Measurements from ENCODE around the gene SPAG16. TPM values are rescaled to one million over a fixed set of nuclear protein-coding genes. Genes with fewer than 3 reads are reported as not detected.

The SPAG16 gene
- total and polyA plus RNA-seq, 8 donors, result 11.1 to 47.4 (median 42.3) TPM

GRCh38 chr2:213846856-213847255, 562.6 kb downstream of the SPAG16 start:
- ATAC-seq (peak; percentile 48), DNase-seq (no peak)
- TF ChIP-seq CTCF (IDR thresholded peaks at IDR 0.05), result no peak
- Histone ChIP-seq H3K27me3 (no peaks in the 10 kb centered on the region), H3K9me3 (no peaks in the 10 kb centered on the region), H3K4me3 (no peak overlapping the region), H3K4me1 (no peaks in the 10 kb centered on the region), H3K36me3 (no peaks in the 10 kb centered on the region), H3K27ac (no peak overlapping the region)
- intact Hi-C loops (cut with DNase I), result no loop called here

- no peaks in the 10 kb centered on the region for H3K9me3 ChIP-seq
- no peaks in the 10 kb centered on the region for H3K4me1 ChIP-seq
- H3K36me3 ChIP-seq, result no peaks in the 10 kb centered on the region
- TF ChIP-seq CTCF (IDR thresholded peaks at IDR 0.05), result no peak
- intact Hi-C loops (cut with DNase I), result no loop called here
- no peaks in the 10 kb centered on the region for H3K27me3 ChIP-seq
- no peak overlapping the region for H3K27ac ChIP-seq
- no peak overlapping the region for H3K4me3 ChIP-seq
- DNase-seq, result no peak
- no peak for ATAC-seq
Observed at GRCh38 chr2:213847316-213847715, 563.1 kb downstream of the SPAG16 start.

GRCh38 chr2:213848631-213849030, 564.4 kb downstream of the SPAG16 start:
- H3K4me3 ChIP-seq, result no peak overlapping the region
- H3K36me3 ChIP-seq, result no peaks in the 10 kb centered on the region
- intact Hi-C loops (cut with DNase I), result no loop called here
- no peaks in the 10 kb centered on the region for H3K4me1 ChIP-seq
- ATAC-seq, result no peak
- no peak for TF ChIP-seq CTCF (IDR thresholded peaks at IDR 0.05)
- H3K27me3 ChIP-seq, result no peaks in the 10 kb centered on the region
- DNase-seq, result peak in 2 of 4 donors; percentile 1 to 4
- no peaks in the 10 kb centered on the region for H3K9me3 ChIP-seq
- H3K27ac ChIP-seq, result no peak overlapping the region

- TF ChIP-seq CTCF (IDR thresholded peaks at IDR 0.05), result no peak
- Histone ChIP-seq H3K4me3 (no peak overlapping the region), H3K4me1 (no peaks in the 10 kb centered on the region), H3K36me3 (no peaks in the 10 kb centered on the region), H3K27me3 (no peaks in the 10 kb centered on the region), H3K27ac (no peak overlapping the region), H3K9me3 (peaks cover 0 to 8% of the 10 kb centered on the region in 2 donors)
- DNase-seq (no peak), ATAC-seq (peak; percentile 17)
- intact Hi-C loops (cut with DNase I), result no loop called here
Observed at GRCh38 chr2:213861638-213862037, 577.4 kb downstream of the SPAG16 start.

- H3K4me3 ChIP-seq, result no peak overlapping the region
- intact Hi-C loops (cut with DNase I), result no loop called here
- no peak for TF ChIP-seq CTCF (IDR thresholded peaks at IDR 0.05)
- no peak for ATAC-seq
- no peaks in the 10 kb centered on the region for H3K27me3 ChIP-seq
- no peaks in the 10 kb centered on the region for H3K4me1 ChIP-seq
- H3K9me3 ChIP-seq, result peaks cover 0 to 8% of the 10 kb centered on the region in 2 donors
- H3K27ac ChIP-seq, result no peak overlapping the region
- H3K36me3 ChIP-seq, result no peaks in the 10 kb centered on the region
- DNase-seq, result no peak
Observed at GRCh38 chr2:213862407-213863076, 578.3 kb downstream of the SPAG16 start.
